Measurements from ENCODE around the gene ZKSCAN3. TPM values are rescaled to one million over a fixed set of nuclear protein-coding genes. Genes with fewer than 3 reads are reported as not detected.

Gene ZKSCAN3
- total RNA-seq, 1 experiment from 2014 or later, result 2.7 TPM

GRCh38 chr6:28368522-28368921, 18.8 kb downstream of the ZKSCAN3 start:
- Mint-ChIP-seq H3K36me3 (ENCODE audit: insufficient read depth, unreplicated experiment) (peaks cover 6% of the 10 kb centered on the region), H3K9me3 (ENCODE audit: unreplicated experiment) (no peaks in the 10 kb centered on the region), H3K27ac (ENCODE audit: low read depth, unreplicated experiment) (no peak overlapping the region), H3K4me3 (ENCODE audit: unreplicated experiment) (no peak overlapping the region), H3K4me1 (ENCODE audit: insufficient read depth, unreplicated experiment) (no peaks in the 10 kb centered on the region), H3K27me3 (ENCODE audit: insufficient read depth, unreplicated experiment) (no peaks in the 10 kb centered on the region)
- CTCF ChIA-PET, result no interaction called here
- no peak for TF ChIP-seq CTCF (IDR thresholded peaks at IDR 0.05; ENCODE audit: unreplicated experiment)
- no peak for DNase-seq (ENCODE audit: unreplicated experiment)
- no TSS peak for BruUV-seq (replicated peaks)
- POLR2A ChIA-PET, result no interaction called here
- intact Hi-C loops (cut with micrococcal nuclease), result no loop called here

GRCh38 chr6:28369463-28369862, 19.7 kb downstream of the ZKSCAN3 start:
- no peak overlapping the region for H3K27ac Mint-ChIP-seq (ENCODE audit: low read depth, unreplicated experiment)
- no peak for TF ChIP-seq CTCF (IDR thresholded peaks at IDR 0.05; ENCODE audit: unreplicated experiment)
- BruUV-seq (replicated peaks), result no TSS peak
- POLR2A ChIA-PET, result no interaction called here
- H3K36me3 Mint-ChIP-seq (ENCODE audit: insufficient read depth, unreplicated experiment), result no peaks in the 10 kb centered on the region
- intact Hi-C loops (cut with micrococcal nuclease), result no loop called here
- no peak overlapping the region for H3K4me3 Mint-ChIP-seq (ENCODE audit: unreplicated experiment)
- DNase-seq (ENCODE audit: unreplicated experiment), result no peak
- no peaks in the 10 kb centered on the region for H3K4me1 Mint-ChIP-seq (ENCODE audit: insufficient read depth, unreplicated experiment)
- H3K27me3 Mint-ChIP-seq (ENCODE audit: insufficient read depth, unreplicated experiment), result no peaks in the 10 kb centered on the region
- no peaks in the 10 kb centered on the region for H3K9me3 Mint-ChIP-seq (ENCODE audit: unreplicated experiment)
- CTCF ChIA-PET, result no interaction called here

- H3K27me3 Mint-ChIP-seq (ENCODE audit: insufficient read depth, unreplicated experiment), result no peaks in the 10 kb centered on the region
- TF ChIP-seq CTCF (IDR thresholded peaks at IDR 0.05; ENCODE audit: unreplicated experiment), result no peak
- no TSS peak for BruUV-seq (replicated peaks)
- ChIA-PET CTCF (interaction anchor here (1.1 to 1.4 kb wide), 2 partner anchors 15 to 360 kb away, joined by 3 to 6 read pairs; no protein-coding TSS in a partner anchor), POLR2A (interaction anchor here (0.9 to 3.0 kb wide), 3 partner anchors 11 to 14 kb away, joined by 3 to 19 read pairs (median 4); no protein-coding TSS in a partner anchor)
- intact Hi-C loops (cut with micrococcal nuclease), result no loop called here
- H3K27ac Mint-ChIP-seq (ENCODE audit: low read depth, unreplicated experiment), result no peak overlapping the region
- no peaks in the 10 kb centered on the region for H3K9me3 Mint-ChIP-seq (ENCODE audit: unreplicated experiment)
- H3K36me3 Mint-ChIP-seq (ENCODE audit: insufficient read depth, unreplicated experiment), result no peaks in the 10 kb centered on the region
- DNase-seq (ENCODE audit: unreplicated experiment), result no peak
- H3K4me1 Mint-ChIP-seq (ENCODE audit: insufficient read depth, unreplicated experiment), result no peaks in the 10 kb centered on the region
- H3K4me3 Mint-ChIP-seq (ENCODE audit: unreplicated experiment), result no peak overlapping the region
Measured at GRCh38 chr6:28370440-28370839, 20.7 kb downstream of the ZKSCAN3 start.

- no peak for DNase-seq (ENCODE audit: unreplicated experiment)
- Mint-ChIP-seq H3K4me1 (ENCODE audit: insufficient read depth, unreplicated experiment) (no peaks in the 10 kb centered on the region), H3K27me3 (ENCODE audit: insufficient read depth, unreplicated experiment) (no peaks in the 10 kb centered on the region), H3K4me3 (ENCODE audit: unreplicated experiment) (no peak overlapping the region), H3K9me3 (ENCODE audit: unreplicated experiment) (no peaks in the 10 kb centered on the region), H3K27ac (ENCODE audit: low read depth, unreplicated experiment) (no peak overlapping the region), H3K36me3 (ENCODE audit: insufficient read depth, unreplicated experiment) (no peaks in the 10 kb centered on the region)
- intact Hi-C loops (cut with micrococcal nuclease), result no loop called here
- ChIA-PET POLR2A (interaction anchor here (1.3 to 3.0 kb wide), 4 partner anchors 8 to 15 kb away, joined by 4 to 19 read pairs (median 4); no protein-coding TSS in a partner anchor), CTCF (interaction anchor here (0.7 to 1.4 kb wide), 3 partner anchors 16 to 361 kb away, joined by 3 to 6 read pairs (median 3); no protein-coding TSS in a partner anchor)
- no peak for TF ChIP-seq CTCF (IDR thresholded peaks at IDR 0.05; ENCODE audit: unreplicated experiment)
- BruUV-seq (replicated peaks), result no TSS peak
Measured at GRCh38 chr6:28371280-28371679, 21.5 kb downstream of the ZKSCAN3 start.
